Stimulated activated CD4-positive, alpha-beta T cell treated with anti-CD3 and anti-CD28 coated beads, Interleukin-12 subunit alpha, Interleukin-12 subunit beta, amount 100 ng/mL, for 4 hours (primary cell): ENCODE data around the gene TMEM234.
"Not testable (repeated sequence)": the region's sequence is repeated elsewhere in the genome, so short reads cannot be mapped to it uniquely, and the experiment has no call there.

Source experiments
- DNase-seq: peaks from one replicate; pipeline ENCODE4 v3.0.0-alpha.2; 2020

TMEM234 gene

GRCh38 chr1:32221980-32222755, at the start of gene TMEM234, which contains the start of gene EIF3I:
TSS of gene TMEM234 (minus strand) at chr1:32222353. CDS start at chr1:32222322, 31 bp downstream.
TSS of gene EIF3I (plus strand) at chr1:32222407. CDS start at chr1:32222442, 35 bp downstream.
- DNase-seq, result peak; percentile 85

- DNase-seq, result no peak
These were observed 47.6 kb upstream of the TMEM234 start for GRCh38 chr1:32269744-32270143.

- DNase-seq, result no peak
These were observed 44.9 kb upstream of the TMEM234 start for GRCh38 chr1:32266921-32267591.

GRCh38 chr1:32265846-32266245, 43.7 kb upstream of the TMEM234 start:
- DNase-seq, result no peak

GRCh38 chr1:32263744-32264143, 41.6 kb upstream of the TMEM234 start:
- no peak for DNase-seq

- DNase-seq, result not testable (repeated sequence)
These were observed 41.1 kb upstream of the TMEM234 start for GRCh38 chr1:32263236-32263593.

- no peak for DNase-seq
These were observed 35.0 kb upstream of the TMEM234 start for GRCh38 chr1:32257227-32257508.

- no peak for DNase-seq
These were observed 34.5 kb upstream of the TMEM234 start for GRCh38 chr1:32256473-32257226.

GRCh38 chr1:32255072-32256071, 33.2 kb upstream of the TMEM234 start:
- no peak for DNase-seq

- DNase-seq, result peak; percentile 69
These were observed 29.0 kb upstream of the TMEM234 start, which contains the start of gene LCK for GRCh38 chr1:32250893-32251716. TSS of gene LCK (plus strand) at chr1:32251265. CDS start at chr1:32274330, 23,065 bp downstream.

- DNase-seq, result peak; percentile 66
These were observed 27.8 kb upstream of the TMEM234 start for GRCh38 chr1:32249831-32250525.

- peak; percentile 77 for DNase-seq
These were observed 26.1 kb upstream of the TMEM234 start for GRCh38 chr1:32247983-32248889.

GRCh38 chr1:32247452-32247851, 25.3 kb upstream of the TMEM234 start:
- DNase-seq, result no peak

- DNase-seq, result no peak
These were observed 24.7 kb upstream of the TMEM234 start, which contains the start of gene FAM167B for GRCh38 chr1:32246888-32247273. TSS of gene FAM167B (plus strand) at chr1:32247222. CDS start at chr1:32247422, 200 bp downstream.

- no peak for DNase-seq
These were observed 20.2 kb upstream of the TMEM234 start for GRCh38 chr1:32242341-32242851.

- DNase-seq, result peak; percentile 47
These were observed 19.0 kb upstream of the TMEM234 start for GRCh38 chr1:32241001-32241763.

- DNase-seq, result peak; percentile 48
These were observed 18.2 kb upstream of the TMEM234 start for GRCh38 chr1:32240140-32240951.

- no peak for DNase-seq
These were observed 17.6 kb upstream of the TMEM234 start for GRCh38 chr1:32239790-32240139.
